ENCODE data around the gene NUMB. TPM values are rescaled to one million over a fixed set of nuclear protein-coding genes. Genes with fewer than 3 reads are reported as not detected.

Gene NUMB
- total RNA-seq, 2 experiments from 2014 or later, result 18.6 to 87.8 TPM

- Histone ChIP-seq H3K79me2 (ENCODE audit: insufficient read depth, low read depth, low read length) (no peaks in the 10 kb centered on the region), H4K20me1 (ENCODE audit: insufficient read depth, low read length) (no peaks in the 10 kb centered on the region), H2AFZ (ENCODE audit: low read length) (no peak overlapping the region), H3K36me3 (ENCODE audit: insufficient read depth, low read length) (no peaks in the 10 kb centered on the region), H3K4me1 (ENCODE audit: insufficient read depth, low read length, poor library complexity, severe bottlenecking) (peaks cover 10% of the 10 kb centered on the region), H3K9me3 (ENCODE audit: low read length) (no peaks in the 10 kb centered on the region), H3K27ac (ENCODE audit: low read depth, low read length, poor library complexity, severe bottlenecking) (no peak overlapping the region), H3K4me2 (ENCODE audit: low read length) (no peak overlapping the region), H3K9me2 (ENCODE audit: insufficient read depth, low read length) (no peaks in the 10 kb centered on the region), H3K4me3 (ENCODE audit: low read depth, low read length, poor library complexity, severe bottlenecking) (no peak overlapping the region)
- TF ChIP-seq CTCF (conservative IDR thresholded peaks at IDR 0.05; ENCODE audit: low read length) (no peak), EZH2phosphoT487 (IDR thresholded peaks at IDR 0.05; ENCODE audit: borderline replicate concordance, low read depth, low read length) (no peak)
- ChIA-PET CTCF (ENCODE audit: unreplicated experiment) (no interaction called here), POLR2A (no interaction called here)
- BruUV-seq (replicated peaks), result no TSS peak
- no peak for DNase-seq (ENCODE audit: low spot score)
- intact Hi-C loops (cut with micrococcal nuclease; ENCODE audit: unreplicated experiment), result no loop called here
Measured at GRCh38 chr14:73261520-73262426, 196.6 kb downstream of the NUMB start.

GRCh38 chr14:73261075-73261474, 197.3 kb downstream of the NUMB start:
- no peak for TF ChIP-seq EZH2phosphoT487 (IDR thresholded peaks at IDR 0.05; ENCODE audit: borderline replicate concordance, low read depth, low read length)
- no peak for TF ChIP-seq CTCF (conservative IDR thresholded peaks at IDR 0.05; ENCODE audit: low read length)
- peaks cover 10% of the 10 kb centered on the region for H3K4me1 ChIP-seq (ENCODE audit: insufficient read depth, low read length, poor library complexity, severe bottlenecking)
- intact Hi-C loops (cut with micrococcal nuclease; ENCODE audit: unreplicated experiment), result no loop called here
- no peaks in the 10 kb centered on the region for H3K9me2 ChIP-seq (ENCODE audit: insufficient read depth, low read length)
- no peak overlapping the region for H3K4me2 ChIP-seq (ENCODE audit: low read length)
- no peaks in the 10 kb centered on the region for H3K36me3 ChIP-seq (ENCODE audit: insufficient read depth, low read length)
- ChIA-PET POLR2A (no interaction called here), CTCF (ENCODE audit: unreplicated experiment) (no interaction called here)
- H3K79me2 ChIP-seq (ENCODE audit: insufficient read depth, low read depth, low read length), result no peaks in the 10 kb centered on the region
- no peak for DNase-seq (ENCODE audit: low spot score)
- H3K9me3 ChIP-seq (ENCODE audit: low read length), result no peaks in the 10 kb centered on the region
- H3K27ac ChIP-seq (ENCODE audit: low read depth, low read length, poor library complexity, severe bottlenecking), result no peak overlapping the region
- no TSS peak for BruUV-seq (replicated peaks)
- no peaks in the 10 kb centered on the region for H4K20me1 ChIP-seq (ENCODE audit: insufficient read depth, low read length)
- H3K4me3 ChIP-seq (ENCODE audit: low read depth, low read length, poor library complexity, severe bottlenecking), result no peak overlapping the region
- no peak overlapping the region for H2AFZ ChIP-seq (ENCODE audit: low read length)

- Histone ChIP-seq H3K36me3 (ENCODE audit: insufficient read depth, low read length) (no peaks in the 10 kb centered on the region), H3K4me1 (ENCODE audit: insufficient read depth, low read length, poor library complexity, severe bottlenecking) (peaks cover 10% of the 10 kb centered on the region), H3K4me2 (ENCODE audit: low read length) (no peak overlapping the region), H2AFZ (ENCODE audit: low read length) (no peak overlapping the region), H3K9me2 (ENCODE audit: insufficient read depth, low read length) (no peaks in the 10 kb centered on the region), H4K20me1 (ENCODE audit: insufficient read depth, low read length) (no peaks in the 10 kb centered on the region), H3K4me3 (ENCODE audit: low read depth, low read length, poor library complexity, severe bottlenecking) (no peak overlapping the region), H3K27ac (ENCODE audit: low read depth, low read length, poor library complexity, severe bottlenecking) (no peak overlapping the region), H3K79me2 (ENCODE audit: insufficient read depth, low read depth, low read length) (no peaks in the 10 kb centered on the region), H3K9me3 (ENCODE audit: low read length) (no peaks in the 10 kb centered on the region)
- CTCF ChIA-PET (ENCODE audit: unreplicated experiment), result no interaction called here
- POLR2A ChIA-PET, result no interaction called here
- TF ChIP-seq EZH2phosphoT487 (IDR thresholded peaks at IDR 0.05; ENCODE audit: borderline replicate concordance, low read depth, low read length), result no peak
- no peak for TF ChIP-seq CTCF (conservative IDR thresholded peaks at IDR 0.05; ENCODE audit: low read length)
- intact Hi-C loops (cut with micrococcal nuclease; ENCODE audit: unreplicated experiment), result no loop called here
- DNase-seq (ENCODE audit: low spot score), result no peak
- no TSS peak for BruUV-seq (replicated peaks)
Measured at GRCh38 chr14:73260574-73260973, 197.8 kb downstream of the NUMB start.
